Hepatocyte (in vitro differentiated cells): ENCODE data around the gene SERINC5.

ENCODE experiments used
- EZH2 ChIP-seq: fragments of 200-600 bp; sonication (generic); IDR thresholded peaks from 2 replicates; pipeline ENCODE4 v1.6.1; 2016; ENCODE audit warnings: antibody characterized with exemption, mild to moderate bottlenecking, borderline replicate concordance
- TF ChIP-seq, protein P1 (sequence below): fragments of 200-600 bp; sonication (generic); IDR thresholded peaks from 2 replicates; pipeline ENCODE4 v1.5.1; 2016; ENCODE audit warnings: antibody characterized with exemption, mild to moderate bottlenecking; ENCODE audit not compliant: poor library complexity

DNA sequence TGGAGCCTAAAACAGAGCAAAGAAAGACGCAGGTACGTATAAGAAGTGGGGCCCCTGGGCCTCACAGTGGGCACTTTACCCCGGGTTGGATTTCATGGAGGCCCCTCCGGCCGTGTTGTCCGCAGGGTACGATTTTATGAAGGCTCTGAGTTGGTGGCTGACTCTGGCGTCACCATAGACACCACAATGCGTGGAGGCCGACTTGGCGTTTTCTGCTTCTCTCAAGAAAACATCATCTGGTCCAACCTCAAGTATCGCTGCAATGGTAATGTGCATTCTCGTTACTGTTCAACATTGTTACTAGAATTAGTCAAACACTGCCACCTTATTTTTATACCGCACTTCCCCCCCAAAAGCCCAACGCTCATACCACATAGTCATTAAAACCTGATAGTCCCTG, 173.6 kb downstream of the SERINC5 start:
- TF ChIP-seq, protein P1, sequence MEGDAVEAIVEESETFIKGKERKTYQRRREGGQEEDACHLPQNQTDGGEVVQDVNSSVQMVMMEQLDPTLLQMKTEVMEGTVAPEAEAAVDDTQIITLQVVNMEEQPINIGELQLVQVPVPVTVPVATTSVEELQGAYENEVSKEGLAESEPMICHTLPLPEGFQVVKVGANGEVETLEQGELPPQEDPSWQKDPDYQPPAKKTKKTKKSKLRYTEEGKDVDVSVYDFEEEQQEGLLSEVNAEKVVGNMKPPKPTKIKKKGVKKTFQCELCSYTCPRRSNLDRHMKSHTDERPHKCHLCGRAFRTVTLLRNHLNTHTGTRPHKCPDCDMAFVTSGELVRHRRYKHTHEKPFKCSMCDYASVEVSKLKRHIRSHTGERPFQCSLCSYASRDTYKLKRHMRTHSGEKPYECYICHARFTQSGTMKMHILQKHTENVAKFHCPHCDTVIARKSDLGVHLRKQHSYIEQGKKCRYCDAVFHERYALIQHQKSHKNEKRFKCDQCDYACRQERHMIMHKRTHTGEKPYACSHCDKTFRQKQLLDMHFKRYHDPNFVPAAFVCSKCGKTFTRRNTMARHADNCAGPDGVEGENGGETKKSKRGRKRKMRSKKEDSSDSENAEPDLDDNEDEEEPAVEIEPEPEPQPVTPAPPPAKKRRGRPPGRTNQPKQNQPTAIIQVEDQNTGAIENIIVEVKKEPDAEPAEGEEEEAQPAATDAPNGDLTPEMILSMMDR = no peak
- no peak for TF ChIP-seq EZH2
